Nephron (organoid): ENCODE results near the gene SYNPO2.

Source experiments
- H3K27ac Mint-ChIP-seq, 3 experiments: 2 replicates each; pipeline ENCODE4 v1.8.0; 2020; ENCODE audit warnings: mixed read lengths in 3 of 3, mild to moderate bottlenecking in 2 of 3, moderate library complexity in 1 of 3
- H3K27me3 Mint-ChIP-seq: 2 replicates; pipeline ENCODE4 v1.8.0; 2021; ENCODE audit warnings: low read depth, mild to moderate bottlenecking, moderate library complexity, mixed read lengths
- H3K36me3 Mint-ChIP-seq: 2 replicates; pipeline ENCODE4 v1.8.0; 2020; ENCODE audit warnings: low read depth, mixed read lengths
- H3K4me1 Mint-ChIP-seq: 2 replicates; pipeline ENCODE4 v1.8.0; 2020; ENCODE audit warnings: mixed read lengths
- H3K4me3 Mint-ChIP-seq, 3 experiments: 2 replicates each; pipeline ENCODE4 v1.8.0; 2020; ENCODE audit warnings: mild to moderate bottlenecking in 3 of 3, mixed read lengths in 3 of 3, moderate library complexity in 2 of 3
- H3K9me3 Mint-ChIP-seq: 2 replicates; pipeline ENCODE4 v1.8.0; 2020; ENCODE audit warnings: mixed read lengths
- CTCF ChIP-seq, 3 experiments: fragments of 200-600 bp; sonication (generic); IDR thresholded peaks; one replicate each; pipeline ENCODE4 v1.5.0; 2021; ENCODE audit warnings: antibody characterized with exemption in 3 of 3; ENCODE audit not compliant: unreplicated experiment in 3 of 3

The SYNPO2 gene

DNA sequence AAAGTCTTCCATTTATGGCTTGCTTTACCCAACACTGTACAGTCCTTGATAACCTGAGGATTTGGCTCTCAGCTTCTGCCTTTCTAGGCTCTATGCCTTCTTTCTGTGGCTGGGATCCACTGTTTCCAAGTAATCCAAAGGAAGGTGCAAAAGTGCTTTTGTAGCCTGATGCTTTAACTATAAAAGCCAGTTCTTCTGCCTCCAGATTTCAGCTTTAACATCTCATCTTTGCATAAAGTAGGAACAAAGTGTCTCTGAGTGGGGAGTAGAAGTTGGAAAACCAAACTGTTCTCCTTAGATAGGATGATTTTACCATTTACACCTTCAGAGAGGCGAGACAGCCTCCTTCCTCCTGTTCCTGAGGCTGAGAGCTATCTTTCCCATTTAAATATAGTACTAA lies 41.7 kb upstream of the SYNPO2 start:
- Mint-ChIP-seq H3K27ac (no peak overlapping the region), H3K36me3 (no peaks in the 10 kb centered on the region), H3K27me3 (peaks cover 5% of the 10 kb centered on the region), H3K4me1 (peaks cover 13% of the 10 kb centered on the region), H3K4me3 (no peak overlapping the region), H3K9me3 (no peaks in the 10 kb centered on the region)
- no peak for TF ChIP-seq CTCF (IDR thresholded peaks at IDR 0.05; ENCODE audit: unreplicated experiment in 3 of 3)

DNA sequence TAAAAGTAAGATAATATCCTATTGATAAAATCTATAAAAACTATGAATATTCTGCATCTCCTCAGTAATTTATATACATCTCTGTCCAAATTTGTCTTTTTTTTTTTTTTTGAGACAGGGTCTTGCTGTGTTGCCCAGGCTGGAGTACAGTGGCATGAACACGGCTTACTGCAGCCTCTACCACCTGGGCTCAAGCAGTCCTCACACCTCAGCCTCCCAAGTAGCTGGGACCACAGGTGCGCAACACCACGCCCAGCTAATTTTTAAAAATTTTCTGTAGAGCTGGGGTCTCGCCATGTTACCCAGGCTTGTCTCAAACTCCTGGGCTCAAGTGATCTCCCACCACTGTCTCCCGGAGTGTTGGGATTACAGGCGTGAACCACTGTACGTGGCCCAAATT lies 40.4 kb upstream of the SYNPO2 start:
- TF ChIP-seq CTCF (IDR thresholded peaks at IDR 0.05; ENCODE audit: unreplicated experiment in 3 of 3), result no peak
- H3K27me3 Mint-ChIP-seq, result peaks cover 5% of the 10 kb centered on the region
- no peak overlapping the region for H3K4me3 Mint-ChIP-seq
- H3K27ac Mint-ChIP-seq, result no peak overlapping the region
- no peaks in the 10 kb centered on the region for H3K36me3 Mint-ChIP-seq
- peaks cover 13% of the 10 kb centered on the region for H3K4me1 Mint-ChIP-seq
- H3K9me3 Mint-ChIP-seq, result no peaks in the 10 kb centered on the region

GRCh38 chr4:118848901-118849300 lies 39.8 kb upstream of the SYNPO2 start:
- Mint-ChIP-seq H3K4me3 (no peak overlapping the region), H3K4me1 (peaks cover 13% of the 10 kb centered on the region), H3K27me3 (peaks cover 5% of the 10 kb centered on the region), H3K27ac (no peak overlapping the region), H3K9me3 (no peaks in the 10 kb centered on the region), H3K36me3 (no peaks in the 10 kb centered on the region)
- TF ChIP-seq CTCF (IDR thresholded peaks at IDR 0.05; ENCODE audit: unreplicated experiment in 3 of 3), result no peak

- TF ChIP-seq CTCF (IDR thresholded peaks at IDR 0.05; ENCODE audit: unreplicated experiment in 3 of 3), result no peak
- Mint-ChIP-seq H3K9me3 (no peaks in the 10 kb centered on the region), H3K27ac (peak overlapping the region in 2 of 3 experiments; percentile 6 to 47), H3K4me3 (peak overlapping the region; percentile 59 to 77 (median 74)), H3K36me3 (no peaks in the 10 kb centered on the region), H3K27me3 (peaks cover 5% of the 10 kb centered on the region), H3K4me1 (peaks cover 13% of the 10 kb centered on the region)
Measured at GRCh38 chr4:118849867-118850487, 38.7 kb upstream of the SYNPO2 start.

DNA sequence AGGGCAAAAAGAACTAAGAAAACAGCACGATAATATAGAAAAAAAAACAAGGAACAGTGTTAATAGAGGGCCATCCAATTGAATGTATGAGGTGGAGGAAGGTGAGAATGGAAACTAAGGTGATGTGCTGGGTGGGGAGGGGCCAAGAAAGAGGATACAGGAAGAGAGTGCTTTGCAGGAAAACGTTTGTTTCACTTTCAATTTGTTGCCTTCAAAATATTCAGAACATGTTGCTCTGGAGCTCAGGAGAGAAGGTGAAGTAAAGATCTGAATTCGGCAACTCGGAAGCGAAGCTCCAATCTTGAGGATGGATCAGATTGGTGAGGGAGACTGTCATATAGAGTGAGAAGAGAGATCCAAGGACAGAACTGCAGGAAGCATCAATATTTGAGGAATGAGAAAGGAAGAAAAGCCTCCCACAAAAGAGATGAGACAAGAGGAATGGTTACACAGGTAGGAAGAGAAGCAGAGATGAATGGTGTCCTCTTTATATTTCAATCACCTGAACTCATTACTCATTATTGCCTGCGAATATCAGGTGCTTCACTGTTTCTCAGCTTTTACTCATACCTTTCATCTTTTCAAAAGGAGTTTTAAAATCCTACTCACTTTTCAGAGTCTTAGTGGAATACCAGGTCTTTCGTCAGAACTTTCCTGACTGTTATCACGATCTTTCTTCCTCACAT lies 38.0 kb upstream of the SYNPO2 start:
- H3K36me3 Mint-ChIP-seq, result no peaks in the 10 kb centered on the region
- H3K4me3 Mint-ChIP-seq, result peak overlapping the region; percentile 59 to 77 (median 74)
- H3K27ac Mint-ChIP-seq, result peak overlapping the region in 2 of 3 experiments; percentile 6 to 47
- no peak for TF ChIP-seq CTCF (IDR thresholded peaks at IDR 0.05; ENCODE audit: unreplicated experiment in 3 of 3)
- H3K4me1 Mint-ChIP-seq, result peaks cover 12% of the 10 kb centered on the region
- peaks cover 5% of the 10 kb centered on the region for H3K27me3 Mint-ChIP-seq
- no peaks in the 10 kb centered on the region for H3K9me3 Mint-ChIP-seq

- Mint-ChIP-seq H3K4me3 (no peak overlapping the region), H3K4me1 (peaks cover 5% of the 10 kb centered on the region), H3K27me3 (no peaks in the 10 kb centered on the region), H3K36me3 (no peaks in the 10 kb centered on the region), H3K9me3 (no peaks in the 10 kb centered on the region), H3K27ac (no peak overlapping the region)
- no peak for TF ChIP-seq CTCF (IDR thresholded peaks at IDR 0.05; ENCODE audit: unreplicated experiment in 3 of 3)
Measured at GRCh38 chr4:118857760-118858159, 30.9 kb upstream of the SYNPO2 start.
